ENCODE data around the gene ACBD7.
A peak's percentile ranks its signal among the peaks of the same experiment; 100 is the strongest.

Gene ACBD7

GRCh38 chr10:15088428-15089261 is at the start of gene ACBD7:
Gene ACBD7 (minus strand): TSS chr10:15088776. CDS start chr10:15088728, 48 bp downstream.
- peak; percentile 92 for DNase-seq

DNA sequence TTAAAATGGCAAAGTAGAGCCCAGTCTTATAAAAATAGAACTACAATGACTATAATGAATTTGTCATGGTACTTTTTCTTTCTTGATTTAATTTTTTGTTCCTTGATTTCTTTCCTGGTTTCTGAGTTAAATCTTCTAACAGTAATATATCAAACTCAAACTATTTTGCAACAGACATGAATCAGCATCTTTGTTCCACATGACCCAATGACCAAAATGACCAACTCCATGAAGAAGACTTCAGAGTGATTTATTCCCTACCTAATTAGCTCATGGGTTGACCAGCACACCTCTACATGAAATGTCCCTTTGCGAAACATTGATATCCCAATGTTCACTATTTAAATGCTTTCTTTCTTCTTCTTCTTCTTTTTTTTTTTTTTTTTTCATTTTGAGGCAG is 49.1 kb upstream of the ACBD7 start:
- no peak for DNase-seq

DNA sequence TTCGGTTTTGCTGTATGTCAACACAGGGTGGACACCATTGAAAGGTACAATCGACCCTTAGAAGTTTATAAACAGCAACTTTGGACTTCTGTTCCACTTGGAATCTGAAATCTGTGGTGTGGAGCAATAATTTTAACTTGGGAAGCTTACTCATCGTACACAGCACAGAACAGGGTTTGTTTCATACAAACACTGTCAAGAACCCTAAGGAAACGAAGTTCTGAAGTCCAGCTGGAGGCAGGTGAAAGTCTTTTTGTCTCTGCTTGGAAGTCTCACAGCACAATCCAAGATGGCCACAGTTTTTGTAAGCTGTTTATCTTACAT is 48.4 kb upstream of the ACBD7 start:
- no peak for DNase-seq

- DNase-seq: no peak
Measured at GRCh38 chr10:15136129-15137035, 47.8 kb upstream of the ACBD7 start.

DNA sequence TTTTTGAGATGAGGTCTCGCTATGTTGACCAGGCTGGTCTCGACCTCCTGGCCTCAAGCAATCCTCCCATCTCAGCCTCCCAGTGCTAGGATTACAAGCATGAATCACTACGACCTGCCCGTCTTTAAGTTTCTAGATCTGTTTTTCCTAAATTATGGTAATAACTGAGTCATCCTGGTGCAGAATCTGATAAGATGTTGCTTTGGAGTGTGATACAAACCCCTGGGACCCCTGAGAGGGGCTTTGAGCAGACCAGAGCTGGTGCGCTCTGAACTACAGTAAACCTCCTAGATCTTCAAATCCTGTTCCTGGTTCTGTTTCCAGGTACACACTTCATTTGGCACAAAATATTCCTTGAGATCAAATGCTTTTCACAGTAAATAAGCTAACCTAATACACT is 42.8 kb upstream of the ACBD7 start:
- no peak for DNase-seq

- no peak for DNase-seq
Measured at GRCh38 chr10:15124908-15125307, 36.3 kb upstream of the ACBD7 start.

- DNase-seq: no peak
Measured at GRCh38 chr10:15124190-15124589, 35.6 kb upstream of the ACBD7 start.

GRCh38 chr10:15123749-15124184 is 35.2 kb upstream of the ACBD7 start:
- DNase-seq: no peak

GRCh38 chr10:15122477-15123030 is 34.0 kb upstream of the ACBD7 start:
- no peak for DNase-seq

DNA sequence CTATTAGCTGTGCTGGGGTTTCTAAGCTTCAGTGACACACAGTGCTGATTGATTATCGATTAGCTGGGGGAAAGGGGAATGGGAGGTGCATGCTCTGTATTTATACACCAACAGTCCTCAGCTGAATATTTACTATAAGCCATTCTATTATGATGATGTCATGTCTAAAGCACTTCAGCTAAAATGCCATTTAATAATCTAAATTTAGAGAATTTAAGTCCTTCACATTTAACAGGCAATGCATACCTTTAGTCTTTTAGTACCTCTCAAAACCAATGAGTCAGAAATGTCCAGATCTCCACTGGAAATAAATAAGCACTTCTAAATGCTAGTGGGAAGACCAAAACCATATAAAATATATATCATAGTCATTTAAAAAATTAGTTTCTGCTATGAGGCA is 33.1 kb upstream of the ACBD7 start:
- no peak for DNase-seq

- DNase-seq: no peak
Measured at GRCh38 chr10:15120523-15120922, 31.9 kb upstream of the ACBD7 start.

DNA sequence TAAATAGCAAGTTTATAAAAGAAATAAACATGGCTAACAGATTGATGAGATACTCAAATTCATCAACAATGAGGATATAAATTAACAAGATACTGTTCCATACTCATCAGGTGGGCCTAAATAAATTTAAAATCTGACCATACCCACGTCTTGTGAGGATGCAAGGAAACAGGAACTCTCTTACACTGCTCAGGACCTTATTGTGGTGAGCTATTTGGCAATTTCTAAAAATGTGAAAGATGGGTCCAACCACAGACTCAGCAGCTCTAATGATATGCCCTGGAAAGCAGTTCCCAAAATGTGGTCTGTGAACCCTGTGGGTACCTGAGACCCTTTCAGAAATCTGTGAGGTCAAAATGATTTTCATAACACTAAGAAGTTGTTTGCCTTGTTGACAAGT is 30.0 kb upstream of the ACBD7 start:
- no peak for DNase-seq

- no peak for DNase-seq
Measured at GRCh38 chr10:15116225-15116624, 27.6 kb upstream of the ACBD7 start.

GRCh38 chr10:15113766-15114165 is 25.2 kb upstream of the ACBD7 start:
- DNase-seq: no peak

DNA sequence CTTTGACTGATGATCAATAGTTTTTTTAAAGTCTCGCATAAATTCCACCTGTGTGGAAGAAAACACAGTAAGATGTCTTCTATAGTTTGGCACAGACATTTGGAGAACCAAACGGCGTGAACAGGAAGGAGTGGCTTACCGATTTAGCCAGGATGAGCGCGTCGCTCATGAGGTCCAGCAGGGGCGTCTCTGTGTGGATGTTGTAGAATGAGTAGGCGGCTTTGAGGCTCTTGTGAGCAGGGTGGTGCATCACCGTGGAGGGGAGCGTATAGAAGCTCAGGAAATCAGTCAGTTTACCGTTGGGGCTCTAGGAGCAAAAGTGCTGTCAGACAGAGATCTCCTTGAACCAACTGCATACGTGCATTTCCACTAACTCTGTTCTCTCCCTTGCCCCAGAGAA is 24.1 kb upstream of the ACBD7 start:
- no peak for DNase-seq

DNA sequence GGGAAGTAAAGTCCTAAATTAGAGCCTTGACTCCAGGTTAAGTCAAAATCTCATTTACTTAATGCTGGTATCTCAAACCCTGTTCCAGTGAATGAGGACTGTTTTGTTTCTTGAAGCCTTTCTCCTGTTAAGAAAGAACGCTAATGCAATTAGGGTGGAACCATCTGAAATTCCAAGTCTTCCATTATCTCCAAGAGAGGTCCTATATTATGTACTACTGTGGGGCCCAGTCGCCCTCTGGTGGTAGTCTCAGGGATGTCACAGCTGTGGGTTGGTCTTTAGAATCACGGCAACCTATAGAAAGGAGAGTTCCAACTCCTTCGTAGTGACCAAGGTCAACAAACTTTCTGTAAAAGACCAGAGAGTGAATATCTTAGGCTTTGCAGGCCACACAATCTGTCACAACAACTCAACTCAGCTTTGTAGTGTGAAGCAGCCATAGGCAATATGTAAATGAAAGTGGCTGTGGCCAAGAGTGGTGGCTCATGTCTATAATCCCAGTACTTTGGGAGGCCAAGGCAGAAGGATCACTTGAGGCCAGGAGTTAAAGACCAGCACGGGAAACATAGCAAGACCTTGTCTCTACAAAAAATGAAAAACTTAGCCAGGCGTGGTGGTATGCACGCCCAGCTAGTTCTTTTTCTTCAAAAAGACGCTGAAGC is 17.9 kb upstream of the ACBD7 start:
- DNase-seq: peak; percentile 87

DNA sequence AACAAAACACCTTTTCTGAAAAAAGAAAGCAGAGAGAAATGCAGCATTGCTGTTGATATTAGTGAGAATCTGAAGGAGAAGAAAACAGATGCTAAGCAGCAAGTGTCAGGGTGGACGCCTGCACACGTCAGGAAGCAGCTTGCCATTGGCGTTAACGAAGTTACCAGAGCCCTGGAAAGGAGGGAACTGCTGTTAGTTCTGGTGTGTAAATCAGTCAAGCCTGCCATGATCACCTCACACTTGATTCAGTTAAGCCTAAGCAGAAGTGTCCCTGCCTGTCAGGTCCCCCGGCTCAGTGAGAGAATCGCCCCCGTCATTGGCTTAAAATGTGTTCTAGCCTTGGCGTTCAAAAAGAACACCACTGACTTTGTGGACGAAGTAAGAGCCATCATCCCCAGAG is 14.9 kb upstream of the ACBD7 start:
- DNase-seq: no peak

DNA sequence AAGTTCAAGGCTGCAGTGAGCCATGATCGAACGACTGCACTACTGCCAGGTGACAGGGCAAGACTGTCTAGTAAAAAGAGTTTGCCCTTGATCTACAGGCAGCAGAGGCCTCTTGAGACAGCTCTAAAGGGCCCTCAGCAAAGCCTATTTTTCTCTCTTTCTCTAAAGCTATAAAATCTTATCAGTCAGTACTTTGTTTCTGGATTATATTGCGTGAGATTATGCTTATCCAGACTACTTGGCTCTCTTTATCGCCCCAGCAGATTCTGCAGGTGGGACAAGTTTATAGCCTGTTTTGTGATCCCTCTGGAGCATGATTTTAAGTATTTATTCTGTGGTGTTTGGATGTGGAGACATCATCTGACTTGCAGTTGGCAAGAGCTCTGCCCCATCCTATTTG is 11.3 kb upstream of the ACBD7 start:
- DNase-seq: no peak

DNA sequence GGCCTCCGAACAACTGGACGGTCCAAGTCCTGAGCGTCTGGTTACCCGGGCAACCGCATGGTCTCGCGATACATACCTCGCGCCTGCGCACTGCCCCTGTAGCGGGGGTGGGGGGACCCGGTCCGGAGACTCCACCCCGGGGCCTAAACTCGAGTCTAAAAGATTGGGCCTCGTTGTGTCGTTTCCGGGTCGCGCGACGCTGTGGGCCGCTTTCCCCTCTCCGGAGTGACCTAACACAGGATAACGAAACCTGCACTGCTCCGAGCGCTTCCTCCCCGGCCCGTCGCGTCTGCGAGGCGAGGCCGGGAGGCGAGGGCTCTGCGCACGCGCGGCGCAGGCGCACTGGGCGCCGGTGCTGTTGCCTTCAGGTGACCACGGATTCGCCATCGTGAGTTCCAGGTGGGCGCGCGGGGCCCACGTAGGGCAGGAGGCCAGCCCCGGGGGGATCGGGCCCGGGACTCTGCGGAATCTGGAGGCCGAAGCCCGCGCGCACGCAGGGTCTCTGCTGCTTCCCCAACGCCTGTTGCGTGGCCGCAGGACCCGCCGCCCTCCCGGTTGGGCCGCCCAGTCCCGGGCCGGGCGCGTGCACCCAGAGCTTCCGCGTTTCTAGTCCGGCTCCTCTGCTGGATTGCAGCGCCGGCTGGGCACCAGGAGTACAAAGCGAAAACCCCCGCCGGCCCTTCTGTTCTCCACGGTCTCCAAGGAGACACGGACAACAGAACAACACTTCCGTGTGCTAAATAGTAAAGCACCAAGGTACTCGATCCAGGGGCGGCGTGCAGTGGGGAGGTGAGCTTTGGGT is 8.6 kb upstream of the ACBD7 start, which contains the start of gene RPP38:
RPP38 (plus strand) TSS at position 345 of the 802 bp plus-strand sequence. CDS start 5,960 bp downstream, outside the sequence.
- DNase-seq: peak; percentile 98

DNA sequence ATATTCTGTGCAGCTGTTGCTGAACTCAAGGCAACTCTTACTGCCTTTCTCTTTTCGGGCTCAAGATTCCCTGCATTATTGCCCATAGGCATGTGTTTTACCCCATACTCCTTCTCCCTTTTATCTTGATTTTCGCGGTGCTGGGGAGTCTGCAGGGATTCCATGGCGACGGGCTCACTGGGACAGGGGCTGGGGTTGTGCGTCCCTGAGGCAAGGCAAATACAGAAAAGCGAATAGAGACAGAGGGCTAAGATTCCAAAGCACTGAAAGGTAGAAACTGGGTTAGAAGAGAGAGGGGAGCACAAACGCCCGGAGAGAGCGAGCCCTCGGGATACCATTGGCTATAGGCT is 8.1 kb upstream of the ACBD7 start:
- DNase-seq: no peak

GRCh38 chr10:15092855-15093408 is 4.4 kb upstream of the ACBD7 start:
- DNase-seq: no peak

DNA sequence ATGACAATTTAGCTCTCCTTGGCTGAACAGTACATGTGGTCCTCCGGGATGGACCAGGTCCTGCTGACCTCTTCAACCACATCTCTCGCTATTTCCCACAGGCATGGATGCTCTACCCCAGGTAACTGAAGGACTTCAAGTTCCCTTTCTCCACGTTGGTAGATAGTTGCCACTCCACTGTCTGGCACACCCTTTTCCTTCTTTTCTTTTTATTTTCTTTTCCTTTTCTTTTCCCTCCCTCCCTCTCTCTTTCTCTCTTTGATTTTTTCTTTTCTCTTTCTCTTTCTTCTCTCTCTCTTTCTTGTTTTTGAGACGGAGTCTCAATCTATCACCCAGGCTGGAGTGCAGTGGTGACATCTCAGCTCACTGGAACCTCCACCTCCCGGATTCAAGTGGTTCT is 2.8 kb upstream of the ACBD7 start:
- DNase-seq: no peak
